ENCODE measurements around the gene TRAPPC2L. TPM values are rescaled to one million over a fixed set of nuclear protein-coding genes. Genes with fewer than 3 reads are reported as not detected.
A peak's percentile ranks its signal among the peaks of the same experiment; 100 is the strongest.

TRAPPC2L gene
- total and polyA plus RNA-seq, 4 donors, result 27.8 to 54.1 (median 42.5) TPM

GRCh38 chr16:88840600-88841215 lies 16.2 kb upstream of the TRAPPC2L start:
- intact Hi-C loops (cut with DNase I), result no loop called here
- Histone ChIP-seq H3K4me3 (ENCODE audit: low read length in 2 of 2) (no peak overlapping the region), H3K9me3 (ENCODE audit: control insufficient read depth, low read length) (no peaks in the 10 kb centered on the region), H3K36me3 (ENCODE audit: control insufficient read depth in 1 of 2, insufficient read depth in 2 of 2, low read length in 1 of 2) (peaks cover 0 to 2% of the 10 kb centered on the region in 2 donors), H3K4me1 (ENCODE audit: control insufficient read depth in 1 of 2, insufficient read depth in 2 of 2, low read length in 2 of 2) (no peaks in the 10 kb centered on the region), H3K27me3 (ENCODE audit: control insufficient read depth in 1 of 2, insufficient read depth in 2 of 2, low read length in 1 of 2) (no peaks in the 10 kb centered on the region), H3K27ac (ENCODE audit: low read depth in 1 of 2, low read length in 2 of 2) (no peak overlapping the region)
- WGBS, 2 donors, result 94 to 95% methylated on average over 30 of the region's 30 CpGs
- DNase-seq (no peak), ATAC-seq (ENCODE audit: low FRiP score) (peak; percentile 9)

GRCh38 chr16:88841521-88842307 lies 15.2 kb upstream of the TRAPPC2L start:
- Histone ChIP-seq H3K9me3 (ENCODE audit: control insufficient read depth, low read length) (no peaks in the 10 kb centered on the region), H3K27me3 (ENCODE audit: control insufficient read depth in 1 of 2, insufficient read depth in 2 of 2, low read length in 1 of 2) (no peaks in the 10 kb centered on the region), H3K4me1 (ENCODE audit: control insufficient read depth in 1 of 2, insufficient read depth in 2 of 2, low read length in 2 of 2) (no peaks in the 10 kb centered on the region), H3K4me3 (ENCODE audit: low read length in 2 of 2) (no peak overlapping the region), H3K27ac (ENCODE audit: low read depth in 1 of 2, low read length in 2 of 2) (no peak overlapping the region), H3K36me3 (ENCODE audit: control insufficient read depth in 1 of 2, insufficient read depth in 2 of 2, low read length in 1 of 2) (peaks cover 0 to 2% of the 10 kb centered on the region in 2 donors)
- intact Hi-C loops (cut with DNase I), result no loop called here
- ATAC-seq (ENCODE audit: low FRiP score), result no peak
- DNase-seq, result no peak
- 92 to 94% methylated on average over 40 of the region's 40 CpGs for whole genome bisulfite sequencing, 2 donors

- ATAC-seq (ENCODE audit: low FRiP score) (no peak), DNase-seq (no peak)
- Histone ChIP-seq H3K9me3 (ENCODE audit: control insufficient read depth, low read length) (no peaks in the 10 kb centered on the region), H3K4me3 (ENCODE audit: low read length in 2 of 2) (no peak overlapping the region), H3K4me1 (ENCODE audit: control insufficient read depth in 1 of 2, insufficient read depth in 2 of 2, low read length in 2 of 2) (no peaks in the 10 kb centered on the region), H3K27ac (ENCODE audit: low read depth in 1 of 2, low read length in 2 of 2) (no peak overlapping the region), H3K36me3 (ENCODE audit: control insufficient read depth in 1 of 2, insufficient read depth in 2 of 2, low read length in 1 of 2) (peaks cover 0 to 2% of the 10 kb centered on the region in 2 donors), H3K27me3 (ENCODE audit: control insufficient read depth in 1 of 2, insufficient read depth in 2 of 2, low read length in 1 of 2) (no peaks in the 10 kb centered on the region)
- intact Hi-C loops (cut with DNase I), result no loop called here
- 90 to 95% methylated on average over 15 of the region's 15 CpGs for WGBS, 2 donors
Observed at GRCh38 chr16:88842308-88842756, 14.6 kb upstream of the TRAPPC2L start.

- H3K4me1 ChIP-seq (ENCODE audit: control insufficient read depth in 1 of 2, insufficient read depth in 2 of 2, low read length in 2 of 2), result no peaks in the 10 kb centered on the region
- H3K27ac ChIP-seq (ENCODE audit: low read depth in 1 of 2, low read length in 2 of 2), result no peak overlapping the region
- WGBS, 2 donors, result 93 to 94% methylated on average over 25 of the region's 25 CpGs
- H3K4me3 ChIP-seq (ENCODE audit: low read length in 2 of 2), result no peak overlapping the region
- DNase-seq, result no peak
- peaks cover 0 to 2% of the 10 kb centered on the region in 2 donors for H3K36me3 ChIP-seq (ENCODE audit: control insufficient read depth in 1 of 2, insufficient read depth in 2 of 2, low read length in 1 of 2)
- H3K27me3 ChIP-seq (ENCODE audit: control insufficient read depth in 1 of 2, insufficient read depth in 2 of 2, low read length in 1 of 2), result no peaks in the 10 kb centered on the region
- intact Hi-C loops (cut with DNase I), result no loop called here
- no peak for ATAC-seq (ENCODE audit: low FRiP score)
- H3K9me3 ChIP-seq (ENCODE audit: control insufficient read depth, low read length), result no peaks in the 10 kb centered on the region
Observed at GRCh38 chr16:88842806-88843205, 14.1 kb upstream of the TRAPPC2L start.

- Histone ChIP-seq H3K9me3 (ENCODE audit: control insufficient read depth, low read length) (no peaks in the 10 kb centered on the region), H3K4me1 (ENCODE audit: control insufficient read depth in 1 of 2, insufficient read depth in 2 of 2, low read length in 2 of 2) (no peaks in the 10 kb centered on the region), H3K36me3 (ENCODE audit: control insufficient read depth in 1 of 2, insufficient read depth in 2 of 2, low read length in 1 of 2) (peaks cover 0 to 2% of the 10 kb centered on the region in 2 donors), H3K4me3 (ENCODE audit: low read length in 2 of 2) (no peak overlapping the region), H3K27ac (ENCODE audit: low read depth in 1 of 2, low read length in 2 of 2) (no peak overlapping the region), H3K27me3 (ENCODE audit: control insufficient read depth in 1 of 2, insufficient read depth in 2 of 2, low read length in 1 of 2) (no peaks in the 10 kb centered on the region)
- no peak for ATAC-seq (ENCODE audit: low FRiP score)
- intact Hi-C loops (cut with DNase I), result no loop called here
- 94 to 96% methylated on average over 20 of the region's 20 CpGs for WGBS, 2 donors
- DNase-seq, result no peak
Observed at GRCh38 chr16:88843256-88843655, 13.7 kb upstream of the TRAPPC2L start.

GRCh38 chr16:88844419-88845036 lies 12.4 kb upstream of the TRAPPC2L start:
- 65 to 66% methylated on average over 11 of the region's 11 CpGs for WGBS, 2 donors
- no peak overlapping the region for H3K4me3 ChIP-seq (ENCODE audit: low read length in 2 of 2)
- intact Hi-C loops (cut with DNase I), result no loop called here
- no peaks in the 10 kb centered on the region for H3K4me1 ChIP-seq (ENCODE audit: control insufficient read depth in 1 of 2, insufficient read depth in 2 of 2, low read length in 2 of 2)
- H3K27ac ChIP-seq (ENCODE audit: low read depth in 1 of 2, low read length in 2 of 2), result no peak overlapping the region
- H3K36me3 ChIP-seq (ENCODE audit: control insufficient read depth in 1 of 2, insufficient read depth in 2 of 2, low read length in 1 of 2), result peaks cover 0 to 2% of the 10 kb centered on the region in 2 donors
- ATAC-seq (ENCODE audit: low FRiP score) (no peak), DNase-seq (no peak)
- H3K27me3 ChIP-seq (ENCODE audit: control insufficient read depth in 1 of 2, insufficient read depth in 2 of 2, low read length in 1 of 2), result no peaks in the 10 kb centered on the region
- no peaks in the 10 kb centered on the region for H3K9me3 ChIP-seq (ENCODE audit: control insufficient read depth, low read length)

GRCh38 chr16:88846088-88846487 lies 10.8 kb upstream of the TRAPPC2L start:
- WGBS, 2 donors, result 96 to 98% methylated on average over 9 of the region's 9 CpGs

GRCh38 chr16:88847654-88848053 lies 9.3 kb upstream of the TRAPPC2L start:
- intact Hi-C loops (cut with DNase I), result no loop called here
- DNase-seq (no peak), ATAC-seq (ENCODE audit: low FRiP score) (no peak)
- H3K9me3 ChIP-seq (ENCODE audit: control insufficient read depth, low read length), result no peaks in the 10 kb centered on the region
- no peak overlapping the region for H3K4me3 ChIP-seq (ENCODE audit: low read length in 2 of 2)
- H3K27me3 ChIP-seq (ENCODE audit: control insufficient read depth in 1 of 2, insufficient read depth in 2 of 2, low read length in 1 of 2), result no peaks in the 10 kb centered on the region
- no peaks in the 10 kb centered on the region for H3K4me1 ChIP-seq (ENCODE audit: control insufficient read depth in 1 of 2, insufficient read depth in 2 of 2, low read length in 2 of 2)
- H3K27ac ChIP-seq (ENCODE audit: low read depth in 1 of 2, low read length in 2 of 2), result no peak overlapping the region
- WGBS, 2 donors, result 94 to 95% methylated on average over 18 of the region's 18 CpGs
- no peaks in the 10 kb centered on the region for H3K36me3 ChIP-seq (ENCODE audit: control insufficient read depth in 1 of 2, insufficient read depth in 2 of 2, low read length in 1 of 2)

More at GRCh38 chr16:88846088-88846487, 10.8 kb upstream of the TRAPPC2L start:
- H3K27ac ChIP-seq (ENCODE audit: low read depth in 1 of 2, low read length in 2 of 2), result no peak overlapping the region
- H3K4me1 ChIP-seq (ENCODE audit: control insufficient read depth in 1 of 2, insufficient read depth in 2 of 2, low read length in 2 of 2), result no peaks in the 10 kb centered on the region
- intact Hi-C loops (cut with DNase I), result no loop called here
- no peak for DNase-seq
- H3K4me3 ChIP-seq (ENCODE audit: low read length in 2 of 2), result no peak overlapping the region
- no peaks in the 10 kb centered on the region for H3K27me3 ChIP-seq (ENCODE audit: control insufficient read depth in 1 of 2, insufficient read depth in 2 of 2, low read length in 1 of 2)
- H3K9me3 ChIP-seq (ENCODE audit: control insufficient read depth, low read length), result no peaks in the 10 kb centered on the region
- ATAC-seq (ENCODE audit: low FRiP score), result no peak
- H3K36me3 ChIP-seq (ENCODE audit: control insufficient read depth in 1 of 2, insufficient read depth in 2 of 2, low read length in 1 of 2), result no peaks in the 10 kb centered on the region
